ENCODE data around the gene ZBTB34.
A peak's percentile ranks its signal among the peaks of the same experiment; 100 is the strongest.

Gene ZBTB34

DNA sequence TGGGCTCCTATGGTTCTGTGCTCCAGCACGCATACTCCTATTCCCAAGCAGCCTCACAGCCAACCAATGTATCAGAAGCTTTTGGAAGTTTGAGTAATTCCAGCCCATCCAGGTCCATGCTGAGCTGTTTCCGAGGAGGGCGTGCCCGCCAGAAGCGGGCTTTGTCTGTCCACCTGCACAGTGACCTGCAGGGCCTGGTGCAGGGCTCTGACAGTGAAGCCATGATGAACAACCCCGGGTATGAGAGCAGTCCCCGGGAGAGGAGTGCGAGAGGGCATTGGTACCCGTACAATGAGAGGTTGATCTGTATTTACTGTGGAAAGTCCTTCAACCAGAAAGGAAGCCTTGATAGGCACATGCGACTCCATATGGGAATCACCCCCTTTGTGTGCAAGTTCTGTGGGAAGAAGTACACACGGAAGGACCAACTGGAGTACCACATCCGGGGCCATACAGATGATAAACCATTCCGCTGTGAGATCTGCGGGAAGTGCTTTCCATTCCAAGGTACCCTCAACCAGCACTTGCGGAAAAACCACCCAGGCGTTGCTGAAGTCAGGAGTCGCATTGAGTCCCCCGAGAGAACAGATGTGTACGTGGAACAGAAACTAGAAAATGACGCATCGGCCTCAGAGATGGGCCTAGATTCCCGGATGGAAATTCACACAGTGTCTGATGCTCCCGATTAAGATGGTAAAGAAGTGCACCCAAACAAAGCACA lies 19.9 kb downstream of the ZBTB34 start:
- no peak for DNase-seq

DNA sequence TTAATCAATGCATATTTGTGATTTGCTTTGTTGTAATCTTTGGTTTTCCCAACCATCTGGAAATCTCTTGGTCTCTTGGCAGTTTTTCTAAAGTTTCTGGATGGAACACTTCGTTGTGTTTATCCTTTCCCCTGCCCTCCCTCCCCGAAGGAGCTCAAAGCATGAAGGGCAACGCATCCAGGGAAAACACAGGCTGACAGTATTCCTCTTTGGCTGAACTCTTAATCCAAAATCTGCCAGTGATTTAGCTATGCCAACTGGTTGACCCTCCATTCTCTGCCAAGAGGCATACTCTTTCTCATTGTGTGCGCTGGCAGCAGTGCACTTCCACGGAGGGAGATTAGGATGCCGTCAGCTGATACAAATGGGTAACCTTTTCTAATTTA lies 20.5 kb downstream of the ZBTB34 start:
- DNase-seq: no peak

DNA sequence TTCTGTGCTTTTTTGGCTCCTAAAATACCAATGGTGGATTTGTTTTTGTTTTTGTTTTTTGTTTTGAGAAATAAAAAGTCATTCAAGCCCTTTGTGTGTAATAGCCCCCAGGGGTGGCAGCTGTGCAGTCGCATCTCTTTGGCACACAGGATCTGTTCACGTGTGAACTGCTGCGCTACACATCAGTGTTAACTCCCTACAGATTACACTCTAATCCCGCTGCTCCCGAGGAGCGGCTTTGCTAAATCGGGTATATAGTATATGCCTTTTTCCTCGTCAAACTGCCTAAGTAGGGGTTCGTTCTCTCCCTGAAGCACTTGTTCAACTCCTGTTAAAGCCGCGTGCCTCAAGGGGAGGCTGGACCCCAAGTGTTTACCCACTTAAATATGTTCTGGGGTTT lies 22.3 kb downstream of the ZBTB34 start:
- DNase-seq: no peak

DNA sequence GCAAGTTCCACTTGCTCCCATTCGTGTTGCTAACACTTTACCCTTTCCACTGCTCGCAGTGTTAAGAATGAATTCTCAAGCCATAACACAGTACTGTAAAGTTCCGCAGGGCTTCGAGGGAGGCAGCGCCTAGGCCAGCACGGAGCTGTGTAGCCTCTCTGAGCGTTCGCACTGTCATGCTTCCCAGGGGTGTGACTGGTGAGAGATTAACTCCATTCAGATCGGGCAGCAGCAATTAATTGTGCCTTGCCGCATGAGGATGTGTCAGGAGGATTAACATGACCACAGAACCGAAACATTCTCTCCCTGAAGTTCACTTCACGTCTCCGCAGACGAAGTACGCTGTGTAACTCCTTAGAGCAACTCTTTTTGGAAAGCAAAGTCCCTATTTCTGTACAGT lies 23.2 kb downstream of the ZBTB34 start:
- DNase-seq: no peak

DNA sequence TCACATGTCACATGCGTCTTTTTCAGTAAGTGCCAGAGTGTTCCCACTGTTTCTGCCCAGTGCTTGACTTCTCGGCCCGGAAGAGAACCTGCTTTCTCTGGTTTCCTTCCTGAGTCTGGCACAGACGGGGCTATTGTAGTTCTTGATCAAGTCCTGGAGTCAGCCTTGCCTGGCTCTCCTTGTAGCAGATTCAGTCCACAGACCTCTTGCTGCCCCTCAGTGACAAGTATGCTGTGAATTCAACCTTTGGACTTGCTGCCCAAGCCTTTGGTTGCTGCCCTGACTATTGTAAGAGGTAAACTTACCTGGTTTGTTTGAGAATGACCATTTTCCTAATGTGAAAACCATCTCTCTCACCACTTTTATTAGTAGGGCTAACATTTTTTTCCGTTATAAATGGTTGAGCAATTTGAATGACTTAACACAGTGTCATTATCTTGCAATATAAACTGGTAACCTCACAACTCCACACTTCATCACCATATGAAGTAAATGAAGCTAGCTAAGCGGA lies 24.7 kb downstream of the ZBTB34 start:
- DNase-seq: no peak

DNA sequence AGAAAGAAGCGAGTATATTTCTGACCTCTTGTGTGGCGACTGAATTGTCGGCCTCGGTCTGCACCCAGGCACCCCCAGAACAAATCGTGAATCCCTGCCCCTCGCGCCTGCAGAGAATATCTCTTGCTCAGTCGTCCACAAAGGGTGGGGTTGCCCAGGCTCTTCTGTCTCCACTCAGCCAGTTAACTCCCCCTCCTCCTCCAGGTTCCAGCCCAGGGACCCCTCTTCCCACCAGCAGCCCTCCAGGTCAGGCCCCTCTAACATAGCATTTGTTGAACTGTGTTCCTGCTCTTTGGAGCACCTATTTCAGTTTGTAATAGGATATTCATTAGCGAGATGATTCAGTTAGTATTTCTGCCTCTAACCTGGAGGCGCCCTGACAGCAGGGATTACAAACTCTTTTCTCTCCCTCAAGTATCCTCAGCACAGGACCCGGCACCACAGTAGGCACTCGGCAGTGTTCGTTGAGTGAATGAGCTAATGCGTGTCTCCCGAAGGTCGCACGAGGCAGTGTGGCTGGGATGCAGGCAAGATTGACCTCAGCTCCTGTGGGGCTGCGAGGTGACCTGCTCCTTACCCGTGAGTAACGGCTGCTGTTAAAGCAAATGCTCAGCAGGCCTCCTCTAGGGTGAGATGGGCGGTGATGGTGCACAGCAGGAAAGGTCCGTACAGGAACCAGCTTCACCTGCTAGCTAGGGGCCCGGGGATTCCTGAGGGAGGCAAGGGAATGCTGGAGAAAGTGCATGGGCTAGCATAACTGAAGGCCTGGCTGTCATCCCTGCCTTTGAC lies 25.8 kb downstream of the ZBTB34 start:
- DNase-seq: no peak

DNA sequence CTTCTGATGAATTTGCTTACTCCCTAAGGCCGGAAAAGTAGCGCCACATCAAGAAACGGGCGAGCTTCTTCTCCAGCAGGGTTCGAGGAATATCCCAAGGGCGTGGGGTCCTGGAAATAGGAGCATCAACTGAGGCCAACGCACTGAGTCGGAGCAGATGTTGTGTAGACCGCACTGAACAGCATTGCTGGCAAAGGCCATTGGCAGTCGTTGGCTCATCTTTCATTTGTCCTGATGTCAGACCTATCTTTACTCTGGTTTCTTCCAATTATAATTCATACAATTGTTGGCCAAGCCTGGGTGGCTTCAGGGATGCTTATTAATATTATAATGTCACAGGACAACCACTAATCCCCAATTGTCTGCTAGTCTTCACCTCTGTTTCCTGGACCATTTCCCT lies 26.5 kb downstream of the ZBTB34 start:
- DNase-seq: no peak

DNA sequence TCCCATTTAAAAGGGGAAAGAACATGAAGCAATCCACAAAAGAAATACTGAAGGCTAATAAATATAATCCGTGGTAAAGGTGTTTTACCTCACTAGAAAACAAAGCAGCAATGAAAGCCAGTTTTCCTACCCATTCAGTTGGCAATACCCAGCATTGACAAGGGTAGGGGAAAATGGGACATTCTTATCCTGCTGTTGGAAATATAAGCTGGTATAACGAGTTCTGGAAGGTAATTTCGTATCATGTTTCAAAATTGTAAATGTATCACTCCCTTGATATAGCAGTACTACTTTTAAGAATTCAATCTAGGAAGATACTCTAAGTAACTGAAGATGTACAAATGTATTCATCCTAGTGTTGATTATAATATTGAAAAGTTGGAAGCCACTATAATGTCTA lies 31.2 kb downstream of the ZBTB34 start:
- no peak for DNase-seq

DNA sequence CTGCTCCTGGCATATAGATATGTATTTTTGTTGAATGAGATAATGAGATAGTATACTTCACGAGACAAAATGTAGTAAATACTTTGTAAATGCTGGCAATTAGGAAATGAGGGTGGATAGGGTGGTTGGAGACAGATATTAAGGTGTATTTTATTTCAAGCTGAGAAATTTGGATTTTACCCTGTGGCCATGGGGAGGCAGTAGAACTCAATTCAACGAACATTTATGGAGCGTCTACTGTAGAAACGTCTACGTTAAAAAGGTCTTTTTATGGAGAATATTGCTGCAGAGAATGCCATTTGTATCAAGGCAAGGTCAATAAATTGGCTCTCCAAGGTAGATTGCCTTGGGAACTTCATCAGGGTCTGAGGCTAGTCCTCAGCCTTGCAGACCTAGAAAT lies 32.6 kb downstream of the ZBTB34 start:
- DNase-seq: no peak

DNA sequence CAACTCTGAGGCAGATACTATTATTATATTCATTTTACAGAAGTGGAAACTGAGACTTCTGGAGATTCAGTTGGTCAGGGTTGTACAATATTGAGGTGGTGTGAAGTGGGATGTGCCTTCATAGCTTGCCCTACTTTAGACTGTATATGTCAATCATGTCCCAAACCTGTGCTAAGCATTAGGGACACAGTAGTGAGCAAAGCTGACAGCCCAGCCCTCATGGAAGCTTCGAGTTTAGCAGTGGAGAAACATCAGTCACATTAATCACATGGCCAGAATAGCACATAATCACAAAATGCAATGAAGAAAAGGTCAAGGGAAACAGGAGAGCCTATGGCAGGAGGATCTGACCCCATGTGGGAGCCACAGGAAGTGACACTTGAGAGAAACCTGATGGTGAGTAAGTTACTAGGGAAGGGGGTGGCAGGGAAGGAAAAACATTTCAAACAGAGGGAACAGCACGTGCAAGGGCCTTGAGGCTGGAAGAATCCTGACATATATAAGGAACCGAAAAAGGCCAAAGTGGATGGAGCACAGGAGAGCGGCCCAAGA lies 33.7 kb downstream of the ZBTB34 start:
- no peak for DNase-seq

DNA sequence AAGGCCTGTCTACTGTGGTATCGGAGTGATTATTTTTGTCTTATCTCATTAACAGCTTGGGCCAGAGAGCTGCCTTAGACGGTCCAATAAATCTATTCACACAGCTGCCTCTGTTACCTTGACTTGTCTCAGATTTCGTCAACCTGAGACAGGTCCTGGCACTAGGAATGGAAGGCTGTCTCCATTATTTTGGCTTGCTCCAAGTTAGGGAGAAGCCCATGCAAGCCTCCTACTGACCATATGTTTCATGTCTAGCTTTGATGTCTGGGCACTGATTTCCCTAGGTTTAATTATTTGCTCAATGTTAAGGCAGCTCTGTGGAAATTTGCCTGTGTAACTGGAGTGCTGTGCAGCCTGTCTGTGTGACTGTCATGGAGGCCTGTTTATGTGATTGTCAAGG lies 41.8 kb downstream of the ZBTB34 start:
- no peak for DNase-seq

DNA sequence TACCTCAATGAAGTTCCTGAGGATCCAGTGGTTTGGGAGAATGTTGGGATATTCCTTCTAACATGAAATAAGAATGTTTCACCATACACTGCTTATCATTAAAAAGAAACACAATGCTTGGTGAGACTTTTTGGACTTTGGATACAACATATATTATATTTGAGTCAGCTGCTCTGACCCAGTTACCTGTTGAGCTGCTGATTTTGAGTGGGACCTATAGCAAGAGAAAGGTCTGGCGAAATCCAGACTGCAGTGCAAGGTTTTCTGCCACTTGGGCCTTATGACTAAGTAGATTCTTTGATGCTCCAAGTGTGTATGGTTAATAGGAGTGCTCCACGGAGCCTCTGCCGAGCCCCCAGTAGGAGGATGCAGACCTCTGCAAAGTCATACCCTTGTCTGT lies 44.1 kb downstream of the ZBTB34 start:
- DNase-seq: no peak

DNA sequence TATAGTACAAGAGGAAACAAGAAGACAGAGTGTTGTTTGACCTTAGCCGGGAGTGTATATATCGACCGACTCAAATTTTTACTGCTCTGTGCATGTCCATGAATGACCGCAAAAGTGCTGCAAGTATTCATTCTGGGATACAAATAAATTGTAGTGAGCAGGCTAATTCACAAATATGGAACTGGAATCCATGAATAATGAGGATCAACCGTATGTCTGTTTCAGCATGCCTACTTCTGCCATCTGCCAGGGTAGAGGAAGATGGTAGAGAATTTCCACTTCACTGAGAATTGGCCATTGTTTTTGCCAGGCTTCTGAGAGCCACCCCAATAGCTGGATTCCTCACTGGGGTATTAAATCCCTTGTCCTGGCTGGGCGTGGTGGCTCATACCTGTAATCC lies 45.7 kb downstream of the ZBTB34 start:
- DNase-seq: no peak

DNA sequence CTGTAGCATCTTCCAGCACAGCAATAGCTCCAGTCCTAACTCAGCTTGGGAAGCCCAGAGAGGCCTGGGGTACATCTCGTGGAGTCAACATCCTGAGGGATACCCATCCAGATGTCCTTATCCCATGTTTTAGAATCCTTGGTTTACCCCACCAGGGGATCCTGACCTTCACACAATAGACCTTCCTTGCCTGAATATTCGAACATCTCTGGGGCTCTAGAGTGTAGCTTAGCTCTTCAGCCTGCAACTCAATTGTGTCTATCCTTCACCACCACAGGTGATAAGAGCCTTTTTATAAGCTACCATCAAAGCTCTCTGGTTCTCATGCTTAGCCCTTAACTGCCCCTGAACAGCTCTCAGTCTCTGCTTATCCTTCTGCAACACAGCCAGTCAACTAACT lies 46.6 kb downstream of the ZBTB34 start:
- DNase-seq: no peak

DNA sequence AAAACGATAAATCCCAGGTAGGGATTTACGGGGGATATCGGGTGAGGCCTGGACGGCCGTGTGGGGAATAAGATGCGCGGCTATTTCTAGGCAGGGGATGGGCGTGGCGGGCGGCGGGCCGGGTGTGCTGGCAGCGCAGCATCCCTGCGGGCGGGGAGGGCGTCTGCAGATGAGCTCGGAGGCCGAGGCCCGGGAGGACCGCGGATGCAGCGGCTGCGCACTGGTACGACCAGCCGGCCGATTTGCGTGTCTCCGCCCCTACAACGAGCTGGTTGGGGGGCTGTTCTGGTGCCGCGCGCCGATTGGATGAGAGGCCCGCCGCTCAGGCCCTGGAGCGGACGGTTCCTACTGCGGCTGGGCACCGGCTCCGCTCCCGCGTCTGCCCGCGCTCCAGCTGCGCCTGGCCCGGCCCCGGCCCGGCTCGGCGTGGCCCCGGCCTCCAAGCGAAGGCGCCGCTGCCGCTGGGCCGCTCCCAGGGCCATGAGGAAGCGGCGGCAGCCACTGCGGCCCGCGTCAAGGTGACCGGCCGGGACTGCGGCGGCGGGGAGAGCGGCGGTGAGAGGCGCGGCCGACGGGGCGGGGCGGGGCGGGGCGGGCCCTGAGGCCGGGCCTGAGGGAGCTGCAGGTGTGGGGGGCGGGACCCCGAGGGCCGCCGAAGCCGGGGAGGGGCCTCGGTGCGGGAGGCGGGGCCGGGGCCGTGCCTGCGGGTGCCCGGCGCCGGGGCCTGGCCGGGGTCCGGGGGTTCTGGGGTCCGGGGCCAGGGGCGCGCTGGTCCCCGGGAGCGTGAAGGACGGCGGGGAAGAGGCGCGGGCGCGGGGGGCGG lies 54.2 kb downstream of the ZBTB34 start, which contains the start of gene RALGPS1:
RALGPS1 (plus strand) TSS at position 325 of the 823 bp plus-strand sequence. CDS start 47,508 bp downstream, outside the sequence.
- DNase-seq: peak; percentile 93

DNA sequence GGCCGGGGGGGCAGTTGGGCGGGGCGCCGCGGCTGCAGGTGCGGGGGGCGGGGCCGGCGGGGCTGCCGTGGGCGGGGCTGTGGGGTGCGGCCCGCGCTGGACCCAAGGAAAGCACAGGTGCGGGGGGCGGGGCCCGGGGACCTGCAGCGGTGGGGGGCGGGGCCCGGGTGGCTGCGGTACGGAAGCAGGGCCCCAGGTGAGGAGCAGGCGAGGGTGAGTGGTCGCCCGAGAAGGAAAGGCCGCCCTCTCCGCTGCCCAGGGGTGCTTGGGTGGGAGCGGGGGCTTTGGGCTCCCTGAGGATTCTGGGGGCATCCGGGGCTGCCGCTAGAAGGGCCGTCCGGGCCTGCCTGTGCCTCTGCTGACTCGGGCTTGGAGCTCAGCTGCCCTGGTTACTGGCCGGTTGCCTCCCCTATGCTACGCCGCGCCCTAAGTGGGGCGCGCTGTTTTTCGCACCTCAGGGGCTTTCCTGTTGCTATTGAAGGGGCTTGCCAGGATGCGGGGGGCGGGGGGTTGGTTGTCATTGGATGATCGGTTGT lies 54.9 kb downstream of the ZBTB34 start:
- no peak for DNase-seq

DNA sequence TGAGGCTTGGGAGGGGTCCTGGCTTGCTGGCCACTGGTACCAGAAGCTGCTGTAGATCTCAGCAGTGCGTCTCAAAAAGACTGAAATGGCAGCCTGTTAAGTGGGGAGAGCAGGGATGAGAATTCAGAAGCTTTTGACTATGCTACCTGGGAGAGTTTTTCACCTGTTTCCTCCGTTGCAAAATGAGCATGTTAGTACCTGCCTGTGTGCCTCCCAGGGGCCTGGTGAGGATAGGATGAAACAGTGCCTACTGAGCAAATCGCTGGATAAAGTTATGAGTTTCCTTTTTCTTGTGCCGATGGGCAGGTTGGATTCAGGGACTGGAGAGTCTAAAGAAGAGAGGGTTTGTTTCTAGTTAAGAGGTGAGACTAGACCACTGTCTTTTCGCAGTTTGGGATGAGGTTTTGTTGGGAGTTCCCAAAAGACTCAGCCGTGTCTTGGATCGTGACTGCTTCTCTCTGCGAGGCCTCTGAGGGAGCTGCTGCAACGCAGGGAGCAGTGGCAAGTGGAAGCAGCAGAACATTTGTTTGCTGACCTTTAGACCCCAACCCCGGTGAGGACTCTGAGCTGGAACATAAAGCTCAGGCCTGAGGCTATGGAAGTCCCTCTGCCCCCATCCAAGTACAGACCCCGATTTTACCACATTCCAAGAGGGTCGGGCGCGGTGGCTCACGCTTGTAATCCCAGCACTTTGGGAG lies 55.6 kb downstream of the ZBTB34 start:
- no peak for DNase-seq

DNA sequence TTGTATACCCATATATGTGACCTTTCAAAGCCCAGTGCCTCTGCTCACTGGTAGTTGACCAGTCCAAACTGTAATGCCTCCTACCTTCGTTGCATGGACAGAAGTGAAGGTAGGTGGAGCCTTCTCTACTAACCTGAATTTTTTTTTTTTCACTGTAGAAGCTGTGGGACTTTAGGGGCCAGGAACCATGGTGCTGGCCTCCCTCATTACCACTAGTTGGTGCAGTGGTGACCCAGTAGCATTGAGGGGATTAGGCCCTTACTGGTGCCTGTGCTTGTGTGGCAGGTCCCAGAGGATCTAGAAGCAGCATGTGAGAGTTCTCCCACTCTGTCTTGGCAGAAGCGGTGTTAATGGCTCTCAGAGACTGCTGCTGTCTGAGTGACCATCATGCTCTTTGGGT lies 56.5 kb downstream of the ZBTB34 start:
- DNase-seq: no peak

DNA sequence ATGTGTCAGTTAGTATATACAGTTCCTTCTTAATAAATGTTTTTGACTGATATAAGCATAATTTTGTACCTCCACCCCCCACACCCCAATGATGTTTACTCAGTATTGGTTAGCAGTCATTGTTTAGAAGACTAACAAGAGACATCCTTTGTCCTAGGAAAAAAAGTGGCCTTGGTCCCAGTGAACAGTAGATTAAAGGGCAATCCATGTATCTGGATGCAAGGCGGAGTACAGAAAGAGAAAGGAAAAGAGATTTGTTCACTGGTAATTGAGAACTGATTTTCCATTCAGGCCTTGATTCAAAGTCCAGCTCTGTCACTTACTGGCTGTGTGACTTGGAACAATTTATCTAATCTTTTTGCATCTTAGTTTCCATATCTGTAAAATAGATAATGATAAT lies 58.8 kb downstream of the ZBTB34 start:
- DNase-seq: no peak

DNA sequence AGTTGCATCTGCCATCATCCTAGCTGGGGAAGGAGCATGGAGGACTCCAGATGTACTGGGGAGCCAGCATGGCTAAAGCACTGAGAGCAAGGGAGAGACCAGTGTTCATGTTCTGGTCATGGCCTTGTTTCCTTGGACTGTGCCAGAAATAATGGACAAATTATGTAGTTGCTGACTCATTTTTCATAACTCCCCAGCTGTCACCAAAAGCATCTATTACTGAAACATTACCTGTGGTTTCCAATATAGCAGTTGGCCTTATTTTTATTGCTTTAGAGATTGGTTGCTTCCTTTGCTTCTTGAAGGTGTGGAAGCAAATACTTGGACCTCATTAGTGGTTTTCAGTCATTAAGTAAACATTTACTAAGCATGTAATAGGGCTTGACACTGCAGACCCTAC lies 65.4 kb downstream of the ZBTB34 start:
- DNase-seq: no peak

DNA sequence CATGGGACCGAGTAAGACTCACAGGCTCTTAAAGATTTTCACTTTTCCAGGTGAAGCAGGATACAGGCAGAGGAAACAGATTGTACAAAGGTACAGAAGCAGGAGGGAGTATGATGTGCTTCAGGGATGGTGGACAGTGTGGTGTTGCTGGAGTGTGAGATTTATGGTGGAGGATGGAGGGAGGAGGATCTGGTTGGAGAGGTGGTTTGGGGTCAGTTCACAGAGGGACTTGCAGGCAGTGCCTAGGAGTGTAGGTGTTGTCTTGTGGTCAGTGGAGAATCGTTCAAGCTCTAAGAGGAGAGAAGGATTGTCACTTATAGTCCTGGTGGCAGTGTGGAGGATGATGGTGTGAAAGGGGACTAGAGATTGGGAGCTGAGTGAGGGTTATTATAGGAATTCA lies 65.9 kb downstream of the ZBTB34 start:
- no peak for DNase-seq

DNA sequence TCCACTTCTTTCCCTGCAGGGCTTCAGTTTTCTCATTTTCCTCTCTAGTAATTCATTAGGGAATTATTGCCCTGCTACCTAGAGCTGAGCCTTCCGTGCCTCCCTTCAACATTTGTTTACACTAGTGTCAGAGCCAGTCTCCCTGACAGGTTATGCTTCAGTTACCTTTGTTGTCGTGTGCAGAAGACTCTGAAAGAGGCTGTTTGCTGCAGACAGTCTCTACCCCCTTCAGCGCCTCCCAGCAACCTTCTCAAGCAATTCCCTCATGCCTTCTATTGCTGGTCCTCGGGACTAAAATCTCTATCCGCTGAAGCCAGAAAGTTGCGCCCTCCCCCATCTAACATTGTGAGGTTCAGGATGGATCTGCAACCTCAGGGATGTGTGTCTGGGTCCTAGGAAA lies 67.0 kb downstream of the ZBTB34 start:
- DNase-seq: no peak
